Neural progenitor cell (in vitro differentiated cells): ENCODE measurements around the gene RILPL1. TPM values are rescaled to one million over a fixed set of nuclear protein-coding genes. Genes with fewer than 3 reads are reported as not detected.

Source experiments
- DNase-seq: peaks from one replicate; pipeline ENCODE4 v3.0.0-alpha.2; 2016; ENCODE audit warnings: low spot score
- H2AFZ ChIP-seq: fragments of 200-600 bp; sonication (generic); replicated peaks from 2 replicates; pipeline ENCODE4 v1.6.1; 2016; ENCODE audit warnings: antibody characterized with exemption
- H3F3A ChIP-seq: fragments of 200-600 bp; sonication (generic); 2 replicates; pipeline ENCODE4 v1.6.1; 2016; ENCODE audit warnings: antibody characterized with exemption, low read depth
- H3K27ac ChIP-seq: fragments of 200-600 bp; sonication (generic); 2 replicates; pipeline ENCODE4 v1.5.1; 2016; ENCODE audit warnings: mild to moderate bottlenecking
- H3K27me3 ChIP-seq: fragments of 200-600 bp; sonication (generic); 2 replicates; pipeline ENCODE4 v1.6.1; 2016; ENCODE audit warnings: mild to moderate bottlenecking, moderate library complexity
- H3K36me3 ChIP-seq: fragments of 200-600 bp; sonication (generic); 2 replicates; pipeline ENCODE4 v1.5.1; 2016
- H3K4me1 ChIP-seq: fragments of 200-600 bp; sonication (generic); 2 replicates; pipeline ENCODE4 v1.6.1; 2016; ENCODE audit warnings: mixed run types
- H3K4me2 ChIP-seq: fragments of 200-600 bp; sonication (generic); 2 replicates; pipeline ENCODE4 v1.6.1; 2016
- H3K4me3 ChIP-seq: fragments of 200-600 bp; sonication (generic); 2 replicates; pipeline ENCODE4 v1.5.1; 2016
- H3K79me2 ChIP-seq: fragments of 200-600 bp; sonication (generic); 2 replicates; pipeline ENCODE4 v1.6.1; 2016; ENCODE audit warnings: low read depth
- H3K9ac ChIP-seq: fragments of 200-600 bp; sonication (generic); 2 replicates; pipeline ENCODE4 v1.6.1; 2016
- H3K9me3 ChIP-seq: fragments of 200-600 bp; sonication (generic); 2 replicates; pipeline ENCODE4 v1.5.1; 2016; ENCODE audit warnings: low read depth
- H4K20me1 ChIP-seq: fragments of 200-600 bp; sonication (generic); 2 replicates; pipeline ENCODE4 v1.6.1; 2016; ENCODE audit warnings: low read depth
- H3K27ac Mint-ChIP-seq: 3 replicates; pipeline ENCODE4 v1.8.0; 2021; ENCODE audit warnings: mixed read lengths
- H3K27me3 Mint-ChIP-seq: 2 replicates; pipeline ENCODE4 v1.8.0; 2022; ENCODE audit warnings: low read depth, mild to moderate bottlenecking, inconsistent platforms, moderate library complexity, mixed read lengths; ENCODE audit not compliant: insufficient read depth
- H3K36me3 Mint-ChIP-seq: 3 replicates; pipeline ENCODE4 v1.8.0; 2021; ENCODE audit warnings: mixed read lengths
- H3K4me1 Mint-ChIP-seq: 3 replicates; pipeline ENCODE4 v1.8.0; 2021; ENCODE audit warnings: mixed read lengths
- H3K4me3 Mint-ChIP-seq: 3 replicates; pipeline ENCODE4 v1.8.0; 2021; ENCODE audit warnings: mild to moderate bottlenecking, moderate library complexity, mixed read lengths
- H3K9me3 Mint-ChIP-seq: 3 replicates; pipeline ENCODE4 v1.8.0; 2020; ENCODE audit warnings: mixed read lengths
- EZH2 ChIP-seq: fragments of 200-600 bp; sonication (generic); IDR thresholded peaks from 2 replicates; pipeline ENCODE4 v1.6.1; 2017; ENCODE audit warnings: antibody characterized with exemption, mild to moderate bottlenecking, moderate library complexity
- EZH2phosphoT487 ChIP-seq: fragments of 200-600 bp; sonication (generic); IDR thresholded peaks from 2 replicates; pipeline ENCODE4 v1.6.1; 2017; ENCODE audit warnings: antibody characterized with exemption
- total RNA-seq: library from RNA; depleted of rRNA; stranded (reverse); fragments of >200 nt; gene quantifications from 2 replicates; pipeline ENCODE4 v1.2.3, GENCODE V29; 2015; ENCODE audit warnings: low replicate concordance
- TF ChIP-seq, protein P1 (sequence below): fragments of 200-600 bp; sonication (generic); IDR thresholded peaks from 2 replicates; pipeline ENCODE4 v1.5.1; 2017; ENCODE audit warnings: antibody characterized with exemption, mild to moderate bottlenecking

Gene RILPL1
- total RNA-seq, 1 donor from 2014 or later: 13.8 TPM

DNA sequence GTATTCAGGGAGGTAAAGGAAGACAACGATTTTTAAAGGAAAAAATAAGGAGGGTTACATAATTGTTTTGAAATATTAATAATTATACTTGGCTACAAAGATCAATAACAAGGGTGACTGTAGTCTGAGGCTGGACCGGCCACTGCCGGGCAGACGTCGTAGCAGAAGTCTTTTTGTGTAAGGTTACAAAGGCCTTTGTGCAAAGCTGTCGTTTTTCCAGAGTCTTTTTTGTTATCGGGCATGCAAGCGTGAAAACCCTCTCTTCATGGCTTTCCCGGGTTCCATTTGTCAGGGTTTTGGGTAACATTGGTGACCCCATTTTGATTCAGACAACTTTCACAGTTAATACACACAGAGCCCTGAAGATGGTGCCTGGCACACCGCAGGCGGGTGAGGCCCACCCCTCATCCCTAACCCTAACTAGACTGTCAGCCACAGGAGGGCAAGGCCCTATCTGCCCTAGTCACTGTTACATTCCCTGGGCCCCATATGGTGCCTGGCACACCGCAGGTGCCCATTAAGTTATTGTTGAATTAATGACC is 31.3 kb downstream of the RILPL1 start:
- H3K27ac Mint-ChIP-seq: peak overlapping the region; percentile 76
- H3K4me3 Mint-ChIP-seq: no peak overlapping the region
- H3K4me1 ChIP-seq: peaks cover 13% of the 10 kb centered on the region
- no peaks in the 10 kb centered on the region for H3K9me3 ChIP-seq
- H3K27me3 Mint-ChIP-seq: peaks cover 10% of the 10 kb centered on the region
- no peak for TF ChIP-seq EZH2
- no peak for TF ChIP-seq EZH2phosphoT487
- TF ChIP-seq, protein P1, sequence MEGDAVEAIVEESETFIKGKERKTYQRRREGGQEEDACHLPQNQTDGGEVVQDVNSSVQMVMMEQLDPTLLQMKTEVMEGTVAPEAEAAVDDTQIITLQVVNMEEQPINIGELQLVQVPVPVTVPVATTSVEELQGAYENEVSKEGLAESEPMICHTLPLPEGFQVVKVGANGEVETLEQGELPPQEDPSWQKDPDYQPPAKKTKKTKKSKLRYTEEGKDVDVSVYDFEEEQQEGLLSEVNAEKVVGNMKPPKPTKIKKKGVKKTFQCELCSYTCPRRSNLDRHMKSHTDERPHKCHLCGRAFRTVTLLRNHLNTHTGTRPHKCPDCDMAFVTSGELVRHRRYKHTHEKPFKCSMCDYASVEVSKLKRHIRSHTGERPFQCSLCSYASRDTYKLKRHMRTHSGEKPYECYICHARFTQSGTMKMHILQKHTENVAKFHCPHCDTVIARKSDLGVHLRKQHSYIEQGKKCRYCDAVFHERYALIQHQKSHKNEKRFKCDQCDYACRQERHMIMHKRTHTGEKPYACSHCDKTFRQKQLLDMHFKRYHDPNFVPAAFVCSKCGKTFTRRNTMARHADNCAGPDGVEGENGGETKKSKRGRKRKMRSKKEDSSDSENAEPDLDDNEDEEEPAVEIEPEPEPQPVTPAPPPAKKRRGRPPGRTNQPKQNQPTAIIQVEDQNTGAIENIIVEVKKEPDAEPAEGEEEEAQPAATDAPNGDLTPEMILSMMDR: no peak
- peak overlapping the region; percentile 80 for H3K27ac ChIP-seq
- no peaks in the 10 kb centered on the region for H3K79me2 ChIP-seq
- H3K9ac ChIP-seq: no peak overlapping the region
- DNase-seq: peak; percentile 91
- H3K4me2 ChIP-seq: peak overlapping the region; percentile 29
- H3K27me3 ChIP-seq: no peaks in the 10 kb centered on the region
- no peaks in the 10 kb centered on the region for H3K9me3 Mint-ChIP-seq
- peaks cover 13% of the 10 kb centered on the region for H3F3A ChIP-seq
- no peaks in the 10 kb centered on the region for H3K36me3 ChIP-seq
- H3K4me3 ChIP-seq: no peak overlapping the region
- H4K20me1 ChIP-seq: no peaks in the 10 kb centered on the region
- peaks cover 34% of the 10 kb centered on the region for H3K36me3 Mint-ChIP-seq
- H2AFZ ChIP-seq: no peak overlapping the region
- H3K4me1 Mint-ChIP-seq: peaks cover 13% of the 10 kb centered on the region

DNA sequence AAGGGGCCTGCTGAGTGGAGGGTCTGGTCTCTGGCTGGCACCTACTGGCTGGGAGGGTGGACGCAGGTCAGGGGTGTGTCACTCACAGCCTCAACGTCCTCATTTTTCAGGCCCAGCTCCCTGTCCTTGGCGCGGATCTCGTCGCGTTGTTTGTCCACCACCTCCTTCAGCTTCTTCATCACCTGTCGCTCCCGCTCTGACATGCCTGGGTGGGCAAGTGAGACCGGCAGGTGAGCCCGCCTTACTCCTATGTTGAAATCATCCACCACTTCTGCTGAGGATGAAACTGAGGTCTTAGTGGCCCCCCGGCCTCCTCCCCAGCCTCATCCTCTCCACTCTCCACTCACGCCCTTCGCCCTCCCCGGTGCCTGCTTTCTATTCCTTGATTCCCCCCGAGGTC is 34.2 kb downstream of the RILPL1 start:
- H3K4me3 Mint-ChIP-seq: peak overlapping the region; percentile 11
- Histone ChIP-seq H3K4me3 (no peak overlapping the region), H3K9ac (no peak overlapping the region), H4K20me1 (no peaks in the 10 kb centered on the region), H3K4me1 (peaks cover 13% of the 10 kb centered on the region), H3K4me2 (no peak overlapping the region), H3K27ac (no peak overlapping the region), H2AFZ (no peak overlapping the region), H3F3A (peaks cover 13% of the 10 kb centered on the region), H3K27me3 (no peaks in the 10 kb centered on the region), H3K36me3 (no peaks in the 10 kb centered on the region), H3K9me3 (no peaks in the 10 kb centered on the region), H3K79me2 (no peaks in the 10 kb centered on the region)
- H3K4me1 Mint-ChIP-seq: peaks cover 9% of the 10 kb centered on the region
- no peak for TF ChIP-seq EZH2phosphoT487
- TF ChIP-seq, protein P1: no peak
- no peak for TF ChIP-seq EZH2
- H3K36me3 Mint-ChIP-seq: peaks cover 32% of the 10 kb centered on the region
- DNase-seq: no peak
- H3K27ac Mint-ChIP-seq: peak overlapping the region; percentile 1
- H3K27me3 Mint-ChIP-seq: peaks cover 8% of the 10 kb centered on the region
- H3K9me3 Mint-ChIP-seq: no peaks in the 10 kb centered on the region

DNA sequence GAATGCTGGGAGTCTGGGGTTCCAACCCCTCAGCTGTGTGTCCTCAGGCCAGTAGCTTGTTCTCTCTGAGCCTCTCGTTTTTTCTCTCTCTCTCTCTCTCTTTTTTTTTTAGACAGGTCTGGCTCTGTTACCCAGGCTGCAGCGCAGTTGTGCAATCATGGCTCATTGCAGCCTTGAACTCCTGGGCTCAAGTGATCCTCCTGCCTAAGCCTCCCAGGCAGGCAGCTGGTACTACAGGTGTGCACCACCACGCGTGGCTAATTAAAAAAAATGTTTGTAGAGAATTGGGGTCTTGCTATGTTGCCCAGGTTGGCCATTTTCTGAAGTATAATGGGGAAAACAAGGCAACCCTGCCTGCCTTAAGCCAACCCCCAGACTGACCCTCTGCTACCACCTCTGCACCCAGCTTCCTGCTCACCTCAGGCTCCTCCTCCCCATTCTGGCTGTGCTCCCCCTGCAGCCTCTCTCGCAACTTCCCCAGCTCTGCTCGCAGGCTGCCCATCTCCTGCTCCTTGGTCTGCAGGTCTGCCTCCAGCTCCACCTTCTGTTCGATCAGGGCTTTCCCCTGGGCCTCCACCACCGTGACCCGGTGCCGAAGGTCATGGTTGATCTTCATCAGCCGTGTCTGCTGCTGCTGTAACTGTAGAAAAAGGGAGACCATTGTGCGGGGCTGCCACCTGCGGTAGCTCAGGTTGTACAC is 35.2 kb downstream of the RILPL1 start:
- no peak overlapping the region for H3K4me3 Mint-ChIP-seq
- Histone ChIP-seq H4K20me1 (no peaks in the 10 kb centered on the region), H3K79me2 (no peaks in the 10 kb centered on the region), H3F3A (peaks cover 13% of the 10 kb centered on the region), H2AFZ (no peak overlapping the region), H3K4me3 (no peak overlapping the region), H3K36me3 (no peaks in the 10 kb centered on the region), H3K27ac (no peak overlapping the region), H3K27me3 (no peaks in the 10 kb centered on the region), H3K9ac (no peak overlapping the region), H3K9me3 (no peaks in the 10 kb centered on the region), H3K4me1 (peaks cover 13% of the 10 kb centered on the region), H3K4me2 (no peak overlapping the region)
- TF ChIP-seq EZH2phosphoT487: no peak
- TF ChIP-seq, protein P1: no peak
- TF ChIP-seq EZH2: no peak
- DNase-seq: no peak
- no peaks in the 10 kb centered on the region for H3K9me3 Mint-ChIP-seq
- peaks cover 17% of the 10 kb centered on the region for H3K4me1 Mint-ChIP-seq
- no peak overlapping the region for H3K27ac Mint-ChIP-seq
- H3K36me3 Mint-ChIP-seq: peaks cover 30% of the 10 kb centered on the region
- peaks cover 8% of the 10 kb centered on the region for H3K27me3 Mint-ChIP-seq
